Measurements from ENCODE around the gene ARHGAP28.
"Not testable (repeated sequence)": the region's sequence is repeated elsewhere in the genome, so short reads cannot be mapped to it uniquely, and the experiment has no call there.

ARHGAP28 gene

GRCh38 chr18:6835345-6835744 is 105.8 kb downstream of the ARHGAP28 start:
- no peak for TF ChIP-seq CTCF (IDR thresholded peaks at IDR 0.05; ENCODE audit: insufficient read depth, low read depth, low read length, missing control alignments)
- DNase-seq (ENCODE audit: low read depth) = no peak
- no peak overlapping the region for H3K4me3 ChIP-seq (ENCODE audit: low read depth, low read length)

- no peak for TF ChIP-seq CTCF (IDR thresholded peaks at IDR 0.05; ENCODE audit: insufficient read depth, low read depth, low read length, missing control alignments)
- no peak for DNase-seq (ENCODE audit: low read depth)
- H3K4me3 ChIP-seq (ENCODE audit: low read depth, low read length) = no peak overlapping the region
Measured at GRCh38 chr18:6836331-6836730, 106.8 kb downstream of the ARHGAP28 start.

GRCh38 chr18:6837904-6838303 is 108.4 kb downstream of the ARHGAP28 start:
- no peak overlapping the region for H3K4me3 ChIP-seq (ENCODE audit: low read depth, low read length)
- no peak for DNase-seq (ENCODE audit: low read depth)
- TF ChIP-seq CTCF (IDR thresholded peaks at IDR 0.05; ENCODE audit: insufficient read depth, low read depth, low read length, missing control alignments) = no peak

DNA sequence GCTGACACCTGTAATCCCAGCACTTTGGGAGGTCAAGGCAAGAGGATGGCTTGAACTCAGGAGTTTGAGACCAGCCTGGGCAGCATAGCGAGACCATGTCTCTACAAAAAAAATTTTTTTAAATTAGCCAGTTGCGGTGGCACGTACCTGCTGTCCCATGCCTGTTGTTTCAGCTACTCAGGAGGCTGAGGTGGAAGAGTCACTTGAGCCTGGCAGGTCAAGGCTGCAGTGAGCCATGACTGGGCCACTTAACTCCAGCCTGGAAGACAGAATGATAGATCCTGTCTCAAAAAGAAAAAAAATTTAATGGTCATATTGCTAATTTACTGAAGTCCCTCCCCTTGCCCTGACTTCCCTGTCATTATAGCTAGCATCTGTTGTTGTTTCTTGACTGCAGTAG is 112.6 kb downstream of the ARHGAP28 start:
- no peak for TF ChIP-seq CTCF (IDR thresholded peaks at IDR 0.05; ENCODE audit: insufficient read depth, low read depth, low read length, missing control alignments)
- no peak for DNase-seq (ENCODE audit: low read depth)
- no peak overlapping the region for H3K4me3 ChIP-seq (ENCODE audit: low read depth, low read length)

- H3K4me3 ChIP-seq (ENCODE audit: low read depth, low read length) = no peak overlapping the region
- no peak for TF ChIP-seq CTCF (IDR thresholded peaks at IDR 0.05; ENCODE audit: insufficient read depth, low read depth, low read length, missing control alignments)
Measured at GRCh38 chr18:6843308-6843707, 113.8 kb downstream of the ARHGAP28 start.

GRCh38 chr18:6845521-6845920 is 116.0 kb downstream of the ARHGAP28 start:
- not testable (repeated sequence) for H3K4me3 ChIP-seq (ENCODE audit: low read depth, low read length); DNase-seq (ENCODE audit: low read depth)

More at GRCh38 chr18:6843308-6843707, 113.8 kb downstream of the ARHGAP28 start:
- no peak for DNase-seq (ENCODE audit: low read depth)

DNA sequence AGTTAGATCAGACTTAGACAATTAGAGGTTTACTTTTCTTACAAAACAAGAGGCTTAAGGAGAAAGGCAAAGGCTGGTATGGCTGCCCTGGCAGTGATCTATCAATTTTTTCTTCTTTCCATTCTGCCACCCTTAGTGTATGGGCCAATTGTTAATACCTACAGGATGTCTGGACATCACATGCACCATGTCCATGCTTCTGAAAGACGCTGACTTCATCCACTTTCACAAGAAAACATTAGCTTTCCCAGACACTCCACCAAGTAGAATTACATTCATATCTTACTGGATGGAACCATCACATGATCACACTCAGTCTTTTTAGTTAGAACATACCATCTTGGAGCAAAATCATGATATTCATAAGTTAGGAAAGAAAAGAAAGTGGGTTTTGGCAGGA is 120.9 kb downstream of the ARHGAP28 start:
- TF ChIP-seq CTCF (IDR thresholded peaks at IDR 0.05; ENCODE audit: insufficient read depth, low read depth, low read length, missing control alignments) = no peak
- H3K4me3 ChIP-seq (ENCODE audit: low read depth, low read length) = no peak overlapping the region
- DNase-seq (ENCODE audit: low read depth) = no peak
